ENCODE measurements around the gene CBLN1. TPM values are rescaled to one million over a fixed set of nuclear protein-coding genes. Genes with fewer than 3 reads are reported as not detected.

Gene CBLN1
- total RNA-seq, 2 donors from 2014 or later: 0.15 to 1.3 TPM

- Histone ChIP-seq H3K27me3 (ENCODE audit: control insufficient read depth, insufficient read depth, low read length, poor library complexity, severe bottlenecking) (peaks cover 66% of the 10 kb centered on the region), H3K4me1 (ENCODE audit: control insufficient read depth, insufficient read depth, low read length) (peaks cover 11% of the 10 kb centered on the region), H3K9me3 (ENCODE audit: control insufficient read depth, low read length) (no peaks in the 10 kb centered on the region), H3K4me3 (ENCODE audit: low read length) (no peak overlapping the region), H3K9ac (ENCODE audit: extremely low read depth, low read length, poor library complexity, severe bottlenecking) (no peak overlapping the region), H3K27ac (ENCODE audit: low read depth, low read length) (no peak overlapping the region), H3K36me3 (ENCODE audit: control insufficient read depth, insufficient read depth, low read length) (no peaks in the 10 kb centered on the region)
- Mint-ChIP-seq H3K4me3 (no peak overlapping the region), H3K36me3 (ENCODE audit: low read depth) (no peaks in the 10 kb centered on the region), H3K27ac (no peak overlapping the region), H3K4me1 (peaks cover 19% of the 10 kb centered on the region), H3K27me3 (ENCODE audit: insufficient read depth) (peaks cover 66% of the 10 kb centered on the region), H3K9me3 (no peaks in the 10 kb centered on the region)
- 74 to 77% methylated on average over 2 to 4 of the region's 4 CpGs for WGBS, 2 experiments (ENCODE audit: insufficient coverage in 1 of 2, insufficient read length in 1 of 2)
- no peak for DNase-seq
- TF ChIP-seq, protein P1, sequence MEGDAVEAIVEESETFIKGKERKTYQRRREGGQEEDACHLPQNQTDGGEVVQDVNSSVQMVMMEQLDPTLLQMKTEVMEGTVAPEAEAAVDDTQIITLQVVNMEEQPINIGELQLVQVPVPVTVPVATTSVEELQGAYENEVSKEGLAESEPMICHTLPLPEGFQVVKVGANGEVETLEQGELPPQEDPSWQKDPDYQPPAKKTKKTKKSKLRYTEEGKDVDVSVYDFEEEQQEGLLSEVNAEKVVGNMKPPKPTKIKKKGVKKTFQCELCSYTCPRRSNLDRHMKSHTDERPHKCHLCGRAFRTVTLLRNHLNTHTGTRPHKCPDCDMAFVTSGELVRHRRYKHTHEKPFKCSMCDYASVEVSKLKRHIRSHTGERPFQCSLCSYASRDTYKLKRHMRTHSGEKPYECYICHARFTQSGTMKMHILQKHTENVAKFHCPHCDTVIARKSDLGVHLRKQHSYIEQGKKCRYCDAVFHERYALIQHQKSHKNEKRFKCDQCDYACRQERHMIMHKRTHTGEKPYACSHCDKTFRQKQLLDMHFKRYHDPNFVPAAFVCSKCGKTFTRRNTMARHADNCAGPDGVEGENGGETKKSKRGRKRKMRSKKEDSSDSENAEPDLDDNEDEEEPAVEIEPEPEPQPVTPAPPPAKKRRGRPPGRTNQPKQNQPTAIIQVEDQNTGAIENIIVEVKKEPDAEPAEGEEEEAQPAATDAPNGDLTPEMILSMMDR (conservative IDR thresholded peaks at IDR 0.05): no peak
Observed at GRCh38 chr16:49284962-49285361, 3.3 kb upstream of the CBLN1 start.

DNA sequence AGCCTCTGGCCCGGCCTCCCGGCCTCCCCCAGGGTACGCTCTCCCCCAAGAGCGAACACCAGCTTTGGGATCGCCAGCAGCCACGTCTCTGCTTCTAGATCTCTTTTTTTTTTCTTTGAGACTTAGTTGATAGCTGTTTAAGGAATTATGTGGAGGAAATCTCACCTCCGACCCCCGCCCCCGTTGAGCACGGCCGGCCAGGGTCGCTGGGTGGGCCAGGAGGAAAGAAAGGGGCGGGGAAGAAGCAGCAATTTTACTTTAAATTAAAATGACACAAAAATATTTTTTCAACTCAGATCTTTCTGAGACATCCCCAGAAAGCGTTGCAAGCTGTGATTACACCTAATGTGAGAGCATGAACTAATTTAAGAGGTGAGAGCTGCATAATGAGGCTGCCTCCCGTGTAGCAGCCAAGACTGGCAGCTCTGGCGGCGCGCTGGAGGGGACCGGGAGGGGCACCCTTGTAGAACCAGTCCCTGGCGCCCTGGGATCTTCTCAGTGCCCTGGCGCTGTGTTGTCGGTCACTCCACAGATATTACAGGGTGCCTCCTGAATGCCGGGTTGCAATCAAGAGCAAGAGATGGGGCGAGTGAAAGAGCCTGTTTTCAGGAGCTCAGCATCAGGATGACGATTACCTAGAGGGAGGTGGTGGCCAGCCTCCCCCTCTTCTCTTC lies 1.9 kb upstream of the CBLN1 start:
- H3K27me3 Mint-ChIP-seq (ENCODE audit: insufficient read depth): peaks cover 76% of the 10 kb centered on the region
- Histone ChIP-seq H3K9me3 (ENCODE audit: control insufficient read depth, low read length) (no peaks in the 10 kb centered on the region), H3K4me1 (ENCODE audit: control insufficient read depth, insufficient read depth, low read length) (peaks cover 11% of the 10 kb centered on the region), H3K9ac (ENCODE audit: extremely low read depth, low read length, poor library complexity, severe bottlenecking) (no peak overlapping the region), H3K4me3 (ENCODE audit: low read length) (peak overlapping the region; percentile 74), H3K27ac (ENCODE audit: low read depth, low read length) (no peak overlapping the region), H3K27me3 (ENCODE audit: control insufficient read depth, insufficient read depth, low read length, poor library complexity, severe bottlenecking) (peaks cover 72% of the 10 kb centered on the region), H3K36me3 (ENCODE audit: control insufficient read depth, insufficient read depth, low read length) (no peaks in the 10 kb centered on the region)
- H3K36me3 Mint-ChIP-seq (ENCODE audit: low read depth): no peaks in the 10 kb centered on the region
- no peak overlapping the region for H3K27ac Mint-ChIP-seq
- peak; percentile 56 for DNase-seq
- WGBS, 2 experiments (ENCODE audit: insufficient coverage in 1 of 2, insufficient read length in 1 of 2): 0 to 6% methylated on average over 1 to 25 of the region's 25 CpGs
- peak overlapping the region; percentile 53 for H3K4me3 Mint-ChIP-seq
- peaks cover 30% of the 10 kb centered on the region for H3K4me1 Mint-ChIP-seq
- TF ChIP-seq, protein P1 (conservative IDR thresholded peaks at IDR 0.05): no peak
- no peaks in the 10 kb centered on the region for H3K9me3 Mint-ChIP-seq

- Histone ChIP-seq H3K36me3 (ENCODE audit: control insufficient read depth, insufficient read depth, low read length) (no peaks in the 10 kb centered on the region), H3K4me3 (ENCODE audit: low read length) (peak overlapping the region; percentile 74), H3K9me3 (ENCODE audit: control insufficient read depth, low read length) (no peaks in the 10 kb centered on the region), H3K9ac (ENCODE audit: extremely low read depth, low read length, poor library complexity, severe bottlenecking) (no peak overlapping the region), H3K27me3 (ENCODE audit: control insufficient read depth, insufficient read depth, low read length, poor library complexity, severe bottlenecking) (peaks cover 79% of the 10 kb centered on the region), H3K27ac (ENCODE audit: low read depth, low read length) (no peak overlapping the region), H3K4me1 (ENCODE audit: control insufficient read depth, insufficient read depth, low read length) (peaks cover 11% of the 10 kb centered on the region)
- H3K36me3 Mint-ChIP-seq (ENCODE audit: low read depth): no peaks in the 10 kb centered on the region
- 1 to 2% methylated on average over 24 to 49 of the region's 49 CpGs for WGBS, 2 experiments (ENCODE audit: insufficient coverage in 1 of 2, insufficient read length in 1 of 2)
- peaks cover 83% of the 10 kb centered on the region for H3K27me3 Mint-ChIP-seq (ENCODE audit: insufficient read depth)
- H3K27ac Mint-ChIP-seq: no peak overlapping the region
- TF ChIP-seq, protein P1 (conservative IDR thresholded peaks at IDR 0.05): no peak
- peaks cover 34% of the 10 kb centered on the region for H3K4me1 Mint-ChIP-seq
- DNase-seq: peak; percentile 90
- H3K4me3 Mint-ChIP-seq: peak overlapping the region; percentile 53
- no peaks in the 10 kb centered on the region for H3K9me3 Mint-ChIP-seq
Observed at GRCh38 chr16:49282690-49283375, 1.2 kb upstream of the CBLN1 start.
